Measurements from ENCODE around the gene AMIGO3. TPM values are rescaled to one million over a fixed set of nuclear protein-coding genes. Genes with fewer than 3 reads are reported as not detected.

The AMIGO3 gene
- total RNA-seq, 1 experiment from 2014 or later, result 0.32 TPM

DNA sequence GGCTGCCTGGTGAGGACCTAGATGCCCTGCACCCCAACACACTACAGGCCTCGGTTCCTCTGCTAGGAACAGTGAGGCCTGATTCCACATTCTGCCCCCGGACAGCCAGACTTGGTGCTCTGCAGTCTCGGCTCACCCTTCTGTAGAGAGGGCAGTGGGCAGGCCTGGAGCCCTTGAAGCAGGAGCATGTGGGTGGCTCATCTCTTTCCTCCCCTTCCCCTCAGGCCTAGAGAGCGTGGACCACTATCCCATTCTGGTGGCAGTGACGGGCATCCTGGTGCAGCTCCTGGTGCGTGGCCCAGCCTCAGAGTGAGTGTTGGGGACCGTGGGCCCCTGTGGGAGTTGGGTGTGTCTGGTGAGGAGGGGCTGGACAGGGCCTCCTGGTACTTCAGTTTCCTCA, 3.3 kb downstream of the AMIGO3 start:
- RAD21 ChIA-PET (ENCODE audit: low non-redundant PET in 1 of 2, low total read pairs in 2 of 2, uncharacterized antibody in 2 of 2, unreplicated experiment in 2 of 2), result no interaction called here
- no peaks in the 10 kb centered on the region for H3K79me2 ChIP-seq (ENCODE audit: insufficient read depth, low read length)
- no peak overlapping the region for H3K9ac ChIP-seq (ENCODE audit: low read length)
- peaks cover 0 to 13% of the 10 kb centered on the region in 2 experiments; a peak in 2 of 4 replicates for H3K4me1 ChIP-seq (ENCODE audit: control insufficient read depth in 1 of 2, insufficient read depth in 2 of 2, low read length in 2 of 2)
- intact Hi-C loops (cut with micrococcal nuclease), result no loop called here
- H3K27me3 ChIP-seq (ENCODE audit: insufficient read depth, low read length), result no peaks in the 10 kb centered on the region
- no peaks in the 10 kb centered on the region for H3K9me3 ChIP-seq (ENCODE audit: control insufficient read depth in 1 of 2, insufficient read depth in 1 of 2, low read depth in 1 of 2, low read length in 2 of 2)
- no peak for DNase-seq (ENCODE audit: low read depth, low spot score)
- H3K4me3 ChIP-seq (replicated peaks in 1 of 2; ENCODE audit: low read depth in 1 of 2, low read length in 2 of 2), result no peak overlapping the region
- H3K36me3 ChIP-seq (ENCODE audit: control insufficient read depth in 1 of 2, insufficient read depth in 2 of 2, low read length in 2 of 2), result peaks cover 0 to 9% of the 10 kb centered on the region in 2 experiments; a peak in 2 of 4 replicates
- no peak overlapping the region for H2AFZ ChIP-seq (ENCODE audit: low read depth, low read length, poor library complexity, severe bottlenecking)
- TF ChIP-seq RAD21 (IDR thresholded peaks at IDR 0.05; ENCODE audit: low read depth), result no peak
- TF ChIP-seq ZFX (IDR thresholded peaks at IDR 0.05), result no peak
- no peak for TF ChIP-seq POLR2AphosphoS5 (IDR thresholded peaks at IDR 0.05; ENCODE audit: low read depth, low read length)
- TF ChIP-seq CEBPB (IDR thresholded peaks at IDR 0.05; ENCODE audit: low read depth), result no peak
- TF ChIP-seq EGR1 (IDR thresholded peaks at IDR 0.05; ENCODE audit: low read depth), result no peak
- no peak for TF ChIP-seq POLR2A (IDR thresholded peaks at IDR 0.05; ENCODE audit: borderline replicate concordance, extremely low read depth, insufficient read depth, insufficient read length)
- TF ChIP-seq CTCF (IDR thresholded peaks at IDR 0.05 in 2 of 3, conservative IDR thresholded peaks at IDR 0.05 in 1 of 3; ENCODE audit: borderline replicate concordance in 1 of 3, insufficient read depth in 1 of 3, low read depth in 2 of 3, low read length in 2 of 3), result no peak
- no peak overlapping the region for H3K4me2 ChIP-seq (ENCODE audit: low read length)
- no peaks in the 10 kb centered on the region for H3K9me2 ChIP-seq (ENCODE audit: insufficient read depth)
- H3K27ac ChIP-seq (ENCODE audit: low read depth, low read length), result no peak overlapping the region
- no peak for ATAC-seq
- POLR2A ChIA-PET, result no interaction called here
- no peaks in the 10 kb centered on the region for H4K20me1 ChIP-seq (ENCODE audit: insufficient read depth)
- no TSS peak for BruUV-seq (replicated peaks)
- CTCF ChIA-PET, result no interaction called here

GRCh38 chr3:49715611-49716121, 3.8 kb downstream of the AMIGO3 start:
- H3K9ac ChIP-seq (ENCODE audit: low read length), result no peak overlapping the region
- no TSS peak for BruUV-seq (replicated peaks)
- TF ChIP-seq CEBPB (IDR thresholded peaks at IDR 0.05; ENCODE audit: low read depth), result no peak
- TF ChIP-seq SIN3A (IDR thresholded peaks at IDR 0.05; ENCODE audit: low read depth), result no peak
- no peak for TF ChIP-seq EGR1 (IDR thresholded peaks at IDR 0.05; ENCODE audit: low read depth)
- TF ChIP-seq ZNF274 (IDR thresholded peaks at IDR 0.05; ENCODE audit: low read depth, low read length), result no peak
- TF ChIP-seq RAD21 (IDR thresholded peaks at IDR 0.05; ENCODE audit: low read depth), result no peak
- no peak for TF ChIP-seq ZBTB33 (IDR thresholded peaks at IDR 0.05; ENCODE audit: extremely low read depth, insufficient replicate concordance, low read length)
- TF ChIP-seq POLR2AphosphoS5 (IDR thresholded peaks at IDR 0.05; ENCODE audit: low read depth, low read length), result no peak
- TF ChIP-seq REST (IDR thresholded peaks at IDR 0.05; ENCODE audit: low read depth), result no peak
- no peak overlapping the region for H3K4me2 ChIP-seq (ENCODE audit: low read length)
- H3K9me3 ChIP-seq (ENCODE audit: control insufficient read depth in 1 of 2, insufficient read depth in 1 of 2, low read depth in 1 of 2, low read length in 2 of 2), result no peaks in the 10 kb centered on the region
- H3K79me2 ChIP-seq (ENCODE audit: insufficient read depth, low read length), result no peaks in the 10 kb centered on the region
- CTCF ChIA-PET, result no interaction called here
- H3K27ac ChIP-seq (ENCODE audit: low read depth, low read length), result no peak overlapping the region
- no peaks in the 10 kb centered on the region for H3K27me3 ChIP-seq (ENCODE audit: insufficient read depth, low read length)
- no peaks in the 10 kb centered on the region for H3K9me2 ChIP-seq (ENCODE audit: insufficient read depth)
- H3K36me3 ChIP-seq (ENCODE audit: control insufficient read depth in 1 of 2, insufficient read depth in 2 of 2, low read length in 2 of 2), result peaks cover 0 to 3% of the 10 kb centered on the region in 2 experiments; a peak in 2 of 4 replicates
- DNase-seq (ENCODE audit: low read depth, low spot score), result no peak
- RAD21 ChIA-PET (ENCODE audit: low non-redundant PET in 1 of 2, low total read pairs in 2 of 2, uncharacterized antibody in 2 of 2, unreplicated experiment in 2 of 2), result no interaction called here
- no peaks in the 10 kb centered on the region for H4K20me1 ChIP-seq (ENCODE audit: insufficient read depth)
- H3K4me1 ChIP-seq (ENCODE audit: control insufficient read depth in 1 of 2, insufficient read depth in 2 of 2, low read length in 2 of 2), result peaks cover 0 to 13% of the 10 kb centered on the region in 2 experiments; a peak in 2 of 4 replicates
- POLR2A ChIA-PET, result no interaction called here
- intact Hi-C loops (cut with micrococcal nuclease), result no loop called here
- no peak overlapping the region for H3K4me3 ChIP-seq (replicated peaks in 1 of 2; ENCODE audit: low read depth in 1 of 2, low read length in 2 of 2)
- ATAC-seq, result no peak
- no peak overlapping the region for H2AFZ ChIP-seq (ENCODE audit: low read depth, low read length, poor library complexity, severe bottlenecking)

All from HCT116 (cell line).